ENCODE data around the gene ARL3. TPM values are rescaled to one million over a fixed set of nuclear protein-coding genes. Genes with fewer than 3 reads are reported as not detected.

ARL3 gene
- total RNA-seq, 1 experiment from 2014 or later = 16.5 TPM

DNA sequence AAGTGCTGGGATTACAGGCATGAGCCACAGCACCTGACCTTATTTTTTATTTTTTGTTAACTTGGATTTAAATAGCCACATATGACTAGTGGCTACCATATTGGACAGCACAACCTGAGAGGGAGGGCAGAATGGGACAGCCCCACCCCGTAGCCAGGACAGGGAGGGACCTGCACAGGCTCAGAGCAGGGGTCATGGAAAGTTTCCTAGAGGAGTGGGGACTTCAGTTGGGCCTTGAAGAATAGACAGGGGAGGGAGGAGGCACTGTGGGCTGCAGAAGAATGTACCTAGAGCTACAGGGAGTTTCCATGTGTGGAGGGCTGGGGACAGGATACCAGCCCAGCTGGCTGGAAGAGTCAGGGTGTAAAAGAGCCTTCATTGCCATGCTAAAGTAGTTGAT lies 61.1 kb downstream of the ARL3 start:
- H3K56ac ChIP-seq (ENCODE audit: insufficient read length, low read depth, low read length) = no peak overlapping the region
- no peak overlapping the region for H2BK20ac ChIP-seq (ENCODE audit: low read depth, low read length, poor library complexity, severe bottlenecking)
- no peak overlapping the region for H3K23ac ChIP-seq (ENCODE audit: insufficient read length, low read depth, low read length)
- H3K14ac ChIP-seq (ENCODE audit: insufficient read depth, low read length) = no peak overlapping the region
- H3K79me1 ChIP-seq (ENCODE audit: insufficient read depth, low read depth, low read length, poor library complexity, severe bottlenecking) = peaks cover 6% of the 10 kb centered on the region
- no peak for DNase-seq
- no peak overlapping the region for H2BK5ac ChIP-seq (ENCODE audit: insufficient read length, low read length)
- no peak overlapping the region for H2BK15ac ChIP-seq (ENCODE audit: low read depth, low read length)
- no peak overlapping the region for H3K4ac ChIP-seq (ENCODE audit: low read depth, low read length)
- no peak overlapping the region for H3K4me2 ChIP-seq (ENCODE audit: insufficient read depth, insufficient read length, low read length)
- H4K5ac ChIP-seq (ENCODE audit: insufficient read length, low read depth, low read length) = no peak overlapping the region
- no peaks in the 10 kb centered on the region for H3K23me2 ChIP-seq (ENCODE audit: insufficient read length, low read depth, low read length, poor library complexity, severe bottlenecking)
- Mint-ChIP-seq H3K27ac (peak overlapping the region in 2 of 3 experiments; percentile 30 to 33; a peak in 2 of 7 replicates), H3K27me3 (ENCODE audit: low read depth) (no peaks in the 10 kb centered on the region), H3K4me3 (no peak overlapping the region), H3K9me3 (no peaks in the 10 kb centered on the region), H3K36me3 (ENCODE audit: insufficient read depth in 1 of 3, low read depth in 3 of 3) (peaks cover 20 to 52% (median 46%) of the 10 kb centered on the region in 3 experiments), H3K4me1 (peaks cover 40 to 54% of the 10 kb centered on the region in 2 experiments)
- H3K27me3 ChIP-seq (ENCODE audit: insufficient read depth, low read length) = no peaks in the 10 kb centered on the region
- H3K79me2 ChIP-seq (ENCODE audit: insufficient read depth, low read length) = peaks cover 10% of the 10 kb centered on the region; the same call in 1 of the 2 replicates
- no peak overlapping the region for H2AFZ ChIP-seq (ENCODE audit: low read length)
- H3K18ac ChIP-seq (ENCODE audit: insufficient read length, low read depth, low read length) = no peak overlapping the region
- H3K9me3 ChIP-seq (ENCODE audit: control insufficient read depth, low read depth, low read length) = no peaks in the 10 kb centered on the region
- H3T11ph ChIP-seq (ENCODE audit: low read length) = no peak overlapping the region
- no peak overlapping the region for H3K27ac ChIP-seq (ENCODE audit: insufficient read length, low read depth, low read length)
- H4K8ac ChIP-seq (replicated peaks; ENCODE audit: insufficient read length, low read depth, low read length) = no peak overlapping the region
- no peak overlapping the region for H3K9ac ChIP-seq (ENCODE audit: extremely low read depth, insufficient read length, low read length)
- no peak overlapping the region for H2AK5ac ChIP-seq (ENCODE audit: insufficient read length, low read length)
- TF ChIP-seq, protein P1, sequence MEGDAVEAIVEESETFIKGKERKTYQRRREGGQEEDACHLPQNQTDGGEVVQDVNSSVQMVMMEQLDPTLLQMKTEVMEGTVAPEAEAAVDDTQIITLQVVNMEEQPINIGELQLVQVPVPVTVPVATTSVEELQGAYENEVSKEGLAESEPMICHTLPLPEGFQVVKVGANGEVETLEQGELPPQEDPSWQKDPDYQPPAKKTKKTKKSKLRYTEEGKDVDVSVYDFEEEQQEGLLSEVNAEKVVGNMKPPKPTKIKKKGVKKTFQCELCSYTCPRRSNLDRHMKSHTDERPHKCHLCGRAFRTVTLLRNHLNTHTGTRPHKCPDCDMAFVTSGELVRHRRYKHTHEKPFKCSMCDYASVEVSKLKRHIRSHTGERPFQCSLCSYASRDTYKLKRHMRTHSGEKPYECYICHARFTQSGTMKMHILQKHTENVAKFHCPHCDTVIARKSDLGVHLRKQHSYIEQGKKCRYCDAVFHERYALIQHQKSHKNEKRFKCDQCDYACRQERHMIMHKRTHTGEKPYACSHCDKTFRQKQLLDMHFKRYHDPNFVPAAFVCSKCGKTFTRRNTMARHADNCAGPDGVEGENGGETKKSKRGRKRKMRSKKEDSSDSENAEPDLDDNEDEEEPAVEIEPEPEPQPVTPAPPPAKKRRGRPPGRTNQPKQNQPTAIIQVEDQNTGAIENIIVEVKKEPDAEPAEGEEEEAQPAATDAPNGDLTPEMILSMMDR (conservative IDR thresholded peaks at IDR 0.05) = no peak
- H4K91ac ChIP-seq (ENCODE audit: insufficient read length, low read depth, low read length) = no peak overlapping the region
- H2BK12ac ChIP-seq (ENCODE audit: insufficient read length, low read depth, low read length) = no peak overlapping the region
- WGBS (ENCODE audit: extremely low coverage, insufficient read length, low lambda C conversion rate) = no CpG with 5 or more reads among the region's 1 CpG
- no peak overlapping the region for H2BK120ac ChIP-seq (ENCODE audit: low read depth, low read length, poor library complexity, severe bottlenecking)
- H4K20me1 ChIP-seq (ENCODE audit: control insufficient read depth, insufficient read depth, insufficient read length) = no peaks in the 10 kb centered on the region
- peaks cover 5% of the 10 kb centered on the region; the same call in 1 of the 2 replicates for H3K4me1 ChIP-seq (ENCODE audit: insufficient read depth, low read length)
